Measurements from ENCODE around the gene CEMIP.

GRCh38 chr15:80819001-80819400, 39.8 kb downstream of the CEMIP start:
- TF ChIP-seq POLR2AphosphoS5 (IDR thresholded peaks at IDR 0.05; ENCODE audit: low read depth, low read length): no peak
- no peak for TF ChIP-seq CTCF (IDR thresholded peaks at IDR 0.05)
- TF ChIP-seq MAX (IDR thresholded peaks at IDR 0.05; ENCODE audit: low read depth): no peak
- TF ChIP-seq CHD2 (IDR thresholded peaks at IDR 0.05; ENCODE audit: low read length, partially characterized antibody): no peak
- no peak for TF ChIP-seq TAF1 (IDR thresholded peaks at IDR 0.05; ENCODE audit: borderline replicate concordance, low read depth, low read length)
- TF ChIP-seq ELF1 (IDR thresholded peaks at IDR 0.05): no peak
- TF ChIP-seq EP300 (IDR thresholded peaks at IDR 0.05; ENCODE audit: borderline replicate concordance in 1 of 2, low read depth in 1 of 2, low read length in 1 of 2): no peak
- TF ChIP-seq FOXM1 (IDR thresholded peaks at IDR 0.05; ENCODE audit: low read depth): no peak
- no peak for TF ChIP-seq GABPA (IDR thresholded peaks at IDR 0.05; ENCODE audit: low read depth)
- no peak for TF ChIP-seq RAD21 (IDR thresholded peaks at IDR 0.05; ENCODE audit: low read length)
- TF ChIP-seq YY1 (IDR thresholded peaks at IDR 0.05; ENCODE audit: low read depth): no peak
